GM19025 (cell line): ENCODE measurements around the gene PLXNA4.
"Not testable (repeated sequence)": the region's sequence is repeated elsewhere in the genome, so short reads cannot be mapped to it uniquely, and the experiment has no call there.

ENCODE experiments used
- ATAC-seq: cut with Tn5 transposase; IDR thresholded peaks from one replicate; pipeline ENCODE4 v1.9.1; 2021; ENCODE audit warnings: mild to moderate bottlenecking, low read depth, moderate library complexity; ENCODE audit not compliant: unreplicated experiment

Gene PLXNA4

GRCh38 chr7:132397070-132397469 is 179.2 kb downstream of the PLXNA4 start:
- no peak for ATAC-seq

- no peak for ATAC-seq
Observed at GRCh38 chr7:132395361-132395760, 180.9 kb downstream of the PLXNA4 start.

GRCh38 chr7:132394283-132395198 is 181.7 kb downstream of the PLXNA4 start:
- ATAC-seq = no peak

- ATAC-seq = no peak
Observed at GRCh38 chr7:132393789-132394261, 182.4 kb downstream of the PLXNA4 start.

- no peak for ATAC-seq
Observed at GRCh38 chr7:132392713-132393112, 183.6 kb downstream of the PLXNA4 start.

GRCh38 chr7:132390705-132391104 is 185.6 kb downstream of the PLXNA4 start:
- ATAC-seq = no peak

GRCh38 chr7:132390049-132390448 is 186.2 kb downstream of the PLXNA4 start:
- not testable (repeated sequence) for ATAC-seq

- no peak for ATAC-seq
Observed at GRCh38 chr7:132388688-132389087, 187.6 kb downstream of the PLXNA4 start.

GRCh38 chr7:132387596-132387995 is 188.7 kb downstream of the PLXNA4 start:
- no peak for ATAC-seq

GRCh38 chr7:132386201-132386681 is 190.0 kb downstream of the PLXNA4 start:
- no peak for ATAC-seq

- no peak for ATAC-seq
Observed at GRCh38 chr7:132383962-132384361, 192.3 kb downstream of the PLXNA4 start.

- ATAC-seq = no peak
Observed at GRCh38 chr7:132381742-132382472, 194.4 kb downstream of the PLXNA4 start.

GRCh38 chr7:132380059-132380458 is 196.2 kb downstream of the PLXNA4 start:
- ATAC-seq = no peak

GRCh38 chr7:132379292-132379691 is 197.0 kb downstream of the PLXNA4 start:
- ATAC-seq = no peak

- ATAC-seq = no peak
Observed at GRCh38 chr7:132377703-132378584, 198.3 kb downstream of the PLXNA4 start.

GRCh38 chr7:132377015-132377414 is 199.3 kb downstream of the PLXNA4 start:
- no peak for ATAC-seq

- ATAC-seq = no peak
Observed at GRCh38 chr7:132376361-132377013, 199.8 kb downstream of the PLXNA4 start.

GRCh38 chr7:132373879-132374278 is 202.4 kb downstream of the PLXNA4 start:
- no peak for ATAC-seq

GRCh38 chr7:132373041-132373440 is 203.2 kb downstream of the PLXNA4 start:
- no peak for ATAC-seq

- no peak for ATAC-seq
Observed at GRCh38 chr7:132371948-132372347, 204.3 kb downstream of the PLXNA4 start.
